AG04449 (cell line): Measurements from ENCODE around the gene SMARCAL1.

Experiments used
- CTCF ChIA-PET: fragments of 350-600 bp; formaldehyde crosslinking; extraction: SDS; loops from one replicate; lab custom pipeline; 2021; ENCODE audit warnings: antibody characterized with exemption; lab: Yijun Ruan, JAX
- POLR2A ChIA-PET: fragments of 400-600, 350-600 bp; formaldehyde crosslinking; extraction: SDS; loops from one replicate; lab custom pipeline; 2020; ENCODE audit warnings: antibody characterized with exemption, inconsistent platforms; lab: Yijun Ruan, JAX
- DNase-seq: peaks from one replicate; pipeline ENCODE4 v3.0.0-alpha.2; 2010; ENCODE audit warnings: low read depth, low spot score
- H3K4me3 ChIP-seq: 2 replicates; pipeline ENCODE4 v1.5.1; 2011; ENCODE audit warnings: low read depth, mild to moderate bottlenecking, control low read depth, low read length
- CTCF ChIP-seq: IDR thresholded peaks from one replicate; pipeline ENCODE4 v1.5.1; 2011; ENCODE audit warnings: mild to moderate bottlenecking, moderate library complexity, low read length, control low read depth, inconsistent platforms; ENCODE audit not compliant: insufficient read depth; ENCODE audit errors: missing control alignments

The SMARCAL1 gene

GRCh38 chr2:216410550-216410949 lies 1.7 kb upstream of the SMARCAL1 start:
- H3K4me3 ChIP-seq: no peak overlapping the region
- ChIA-PET CTCF (interaction anchor here (0.7 to 1.4 kb wide), 4 partner anchors 30 to 300 kb away, joined by 3 read pairs; no protein-coding TSS in a partner anchor), POLR2A (interaction anchor here (0.6 kb wide), 1 partner anchor 290 kb away, joined by 3 read pairs; no protein-coding TSS in a partner anchor)
- TF ChIP-seq CTCF: no peak
- DNase-seq: no peak

GRCh38 chr2:216413882-216414281 lies 1.6 kb downstream of the SMARCAL1 start:
- no peak overlapping the region for H3K4me3 ChIP-seq
- CTCF ChIA-PET: interaction anchor here (0.6 to 3.5 kb wide), 4 partner anchors 10 to 300 kb away, joined by 3 to 29 read pairs (median 4); no protein-coding TSS in a partner anchor
- no peak for TF ChIP-seq CTCF
- DNase-seq: no peak
- POLR2A ChIA-PET: interaction anchor here (1.0 kb wide), 1 partner anchor 13 kb away, joined by 3 read pairs; no protein-coding TSS in a partner anchor

GRCh38 chr2:216414772-216415319 lies 2.6 kb downstream of the SMARCAL1 start:
- no peak for DNase-seq
- no peak overlapping the region for H3K4me3 ChIP-seq
- ChIA-PET CTCF (interaction anchor here (1.1 to 3.5 kb wide), 4 partner anchors 9 to 301 kb away, joined by 3 to 29 read pairs (median 4); no protein-coding TSS in a partner anchor), POLR2A (interaction anchor here (1.0 kb wide), 1 partner anchor 12 kb away, joined by 3 read pairs; no protein-coding TSS in a partner anchor)
- no peak for TF ChIP-seq CTCF

GRCh38 chr2:216415541-216415940 lies 3.3 kb downstream of the SMARCAL1 start:
- TF ChIP-seq CTCF: no peak
- DNase-seq: no peak

GRCh38 chr2:216416571-216417307 lies 4.5 kb downstream of the SMARCAL1 start:
- no peak overlapping the region for H3K4me3 ChIP-seq
- TF ChIP-seq CTCF: no peak
- no peak for DNase-seq
- POLR2A ChIA-PET: interaction anchor here (1.2 kb wide), 1 partner anchor 10 kb away, joined by 3 read pairs; no protein-coding TSS in a partner anchor
- CTCF ChIA-PET: interaction anchor here (0.7 to 3.5 kb wide), 4 partner anchors 9 to 303 kb away, joined by 3 to 29 read pairs (median 5); no protein-coding TSS in a partner anchor

More at GRCh38 chr2:216415541-216415940, 3.3 kb downstream of the SMARCAL1 start:
- H3K4me3 ChIP-seq: no peak overlapping the region
- POLR2A ChIA-PET: no interaction called here
- CTCF ChIA-PET: interaction anchor here (1.5 to 3.5 kb wide), 2 partner anchors 11 to 193 kb away, joined by 3 to 29 read pairs; no protein-coding TSS in a partner anchor

- TF ChIP-seq CTCF: no peak
- no peak overlapping the region for H3K4me3 ChIP-seq
- DNase-seq: no peak
- POLR2A ChIA-PET: no interaction called here
- CTCF ChIA-PET: interaction anchor here (1.0 to 2.7 kb wide), 2 partner anchors 14 to 19 kb away, joined by 3 to 13 read pairs; no protein-coding TSS in a partner anchor
These were observed 6.7 kb downstream of the SMARCAL1 start for GRCh38 chr2:216418981-216419380.
